IMR-90 (cell line): ENCODE data around the gene ACYP2. TPM values are rescaled to one million over a fixed set of nuclear protein-coding genes. Genes with fewer than 3 reads are reported as not detected.

Experiments
- microRNA-seq, 2 experiments: library from miRNA; stranded (forward) in 1 of 2; unstranded in 1 of 2; fragments of 10-50 nt in 1 of 2; fragments of <30 nt in 1 of 2; gene quantifications in 1 of 2; microRNA quantifications in 1 of 2; one replicate each; pipeline versions ENCODE3 to v1.1.0; 2013 to 2020; ENCODE audit not compliant: insufficient read depth in 1 of 2, insufficient read length in 1 of 2, unreplicated experiment in 1 of 2
- polyA plus RNA-seq, 3 experiments: library from polyadenylated mRNA; depleted of rRNA; stranded (reverse); fragments of >200 nt; gene quantifications; 2 replicates each; pipeline ENCODE4 v1.2.3, GENCODE V29; 2012; ENCODE audit warnings: low replicate concordance in 1 of 3
- small RNA-seq, 5 experiments: library from RNA; depleted of rRNA; stranded (forward); fragments of <200 nt; gene quantifications; one replicate each; pipeline ENCODE3, GENCODE V24; 2012
- total RNA-seq: library from RNA; depleted of rRNA; stranded (reverse); fragments of >200 nt; gene quantifications from 2 replicates; pipeline ENCODE4 v1.2.3, GENCODE V29; 2012; rRNA removed

Gene ACYP2
- total and polyA plus RNA-seq, 2 of the 4 experiments (the other 2 are of a cell fraction), result 3.9 to 7.4 TPM

Small RNA genes within 50 kb of the gene (microRNA-seq; reads per million reads assigned to microRNA genes)
- gene RNU7-172P (ENCODE audit: insufficient read depth, insufficient read length), result not detected

Small RNA genes within 50 kb of the gene (small RNA-seq; reads per million reads assigned to genes)
- 0 reads per million in 5 experiments for gene RNU7-172P

Other genes with a start within 250 kb of the ACYP2 start
- 58.9 and 61.3 TPM in 2 replicates for gene PSME4, start 144.6 kb upstream of the ACYP2 start, total RNA-seq
- gene PSME4, start 144.6 kb upstream of the ACYP2 start, polyA plus RNA-seq (2012; rRNA removed), result 20.3 and 28.2 TPM in 2 replicates
- not detected in 2 replicates for gene TSPYL6, start 140.6 kb downstream of the ACYP2 start, total RNA-seq
- gene TSPYL6, start 140.6 kb downstream of the ACYP2 start, polyA plus RNA-seq (2012; rRNA removed), result not detected in 2 replicates